AG04449 (cell line): Measurements from ENCODE around the gene SKIC2.

ENCODE experiments used
- CTCF ChIA-PET: fragments of 350-600 bp; formaldehyde crosslinking; extraction: SDS; loops from one replicate; lab custom pipeline; 2021; ENCODE audit warnings: antibody characterized with exemption; lab: Yijun Ruan, JAX
- POLR2A ChIA-PET: fragments of 400-600, 350-600 bp; formaldehyde crosslinking; extraction: SDS; loops from one replicate; lab custom pipeline; 2020; ENCODE audit warnings: antibody characterized with exemption, inconsistent platforms; lab: Yijun Ruan, JAX
- DNase-seq: peaks from one replicate; pipeline ENCODE4 v3.0.0-alpha.2; 2010; ENCODE audit warnings: low read depth, low spot score
- H3K4me3 ChIP-seq: 2 replicates; pipeline ENCODE4 v1.5.1; 2011; ENCODE audit warnings: low read depth, mild to moderate bottlenecking, control low read depth, low read length
- CTCF ChIP-seq: IDR thresholded peaks from one replicate; pipeline ENCODE4 v1.5.1; 2011; ENCODE audit warnings: mild to moderate bottlenecking, moderate library complexity, low read length, control low read depth, inconsistent platforms; ENCODE audit not compliant: insufficient read depth; ENCODE audit errors: missing control alignments

Gene SKIC2

GRCh38 chr6:31963921-31964320 is 4.9 kb downstream of the SKIC2 start:
- no peak for DNase-seq
- TF ChIP-seq CTCF: no peak
- CTCF ChIA-PET: interaction anchor here (0.7 to 5.8 kb wide), 3 partner anchors 8 to 34 kb away, joined by 3 to 30 read pairs (median 5); partner anchors contain the start of gene DXO
- H3K4me3 ChIP-seq: no peak overlapping the region
- POLR2A ChIA-PET: no interaction called here

DNA sequence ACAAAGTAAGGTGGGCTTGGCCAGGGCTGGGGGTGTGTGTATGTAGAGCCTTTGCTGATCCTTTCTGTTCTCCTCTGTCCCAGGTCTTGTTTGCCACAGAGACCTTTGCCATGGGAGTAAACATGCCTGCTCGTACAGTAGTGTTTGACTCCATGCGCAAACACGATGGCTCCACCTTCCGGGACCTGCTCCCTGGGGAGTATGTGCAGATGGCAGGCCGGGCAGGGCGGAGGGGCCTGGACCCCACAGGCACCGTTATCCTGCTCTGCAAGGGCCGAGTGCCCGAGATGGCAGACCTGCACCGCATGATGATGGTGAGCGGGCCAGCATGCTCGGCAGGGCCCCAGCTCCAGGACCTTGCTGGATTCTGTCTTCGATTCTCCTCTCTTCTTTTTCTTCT is 6.7 kb downstream of the SKIC2 start:
- no peak for TF ChIP-seq CTCF
- ChIA-PET CTCF (interaction anchor here (5.8 kb wide), 1 partner anchor 14 kb away, joined by 30 read pairs; no protein-coding TSS in a partner anchor), POLR2A (no interaction called here)
- no peak for DNase-seq
- no peak overlapping the region for H3K4me3 ChIP-seq

GRCh38 chr6:31966506-31966905 is 7.5 kb downstream of the SKIC2 start:
- ChIA-PET POLR2A (interaction anchor here (0.8 kb wide), 1 partner anchor 116 kb away, joined by 5 read pairs; no protein-coding TSS in a partner anchor), CTCF (interaction anchor here (0.8 kb wide), 1 partner anchor 14 kb away, joined by 3 read pairs; no protein-coding TSS in a partner anchor)
- no peak for TF ChIP-seq CTCF
- DNase-seq: no peak
- H3K4me3 ChIP-seq: no peak overlapping the region

GRCh38 chr6:31966997-31967925 is 8.3 kb downstream of the SKIC2 start:
- no peak for TF ChIP-seq CTCF
- DNase-seq: no peak
- ChIA-PET POLR2A (interaction anchor here (0.8 to 1.5 kb wide), 2 partner anchors 69 to 115 kb away, joined by 3 to 5 read pairs; no protein-coding TSS in a partner anchor), CTCF (interaction anchor here (0.8 to 1.8 kb wide), 2 partner anchors 8 to 15 kb away, joined by 3 to 6 read pairs; partner anchors contain the start of gene SKIC2)
- H3K4me3 ChIP-seq: no peak overlapping the region

- ChIA-PET POLR2A (interaction anchor here (1.4 to 1.5 kb wide), 2 partner anchors 9 to 69 kb away, joined by 3 to 4 read pairs; partner anchors contain the start of genes NELFE and SKIC2), CTCF (interaction anchor here (1.8 kb wide), 1 partner anchor 8 kb away, joined by 6 read pairs; the partner anchor contains the start of gene SKIC2)
- no peak for TF ChIP-seq CTCF
- DNase-seq: no peak
- no peak overlapping the region for H3K4me3 ChIP-seq
Measured at GRCh38 chr6:31967926-31968320, 8.9 kb downstream of the SKIC2 start.

DNA sequence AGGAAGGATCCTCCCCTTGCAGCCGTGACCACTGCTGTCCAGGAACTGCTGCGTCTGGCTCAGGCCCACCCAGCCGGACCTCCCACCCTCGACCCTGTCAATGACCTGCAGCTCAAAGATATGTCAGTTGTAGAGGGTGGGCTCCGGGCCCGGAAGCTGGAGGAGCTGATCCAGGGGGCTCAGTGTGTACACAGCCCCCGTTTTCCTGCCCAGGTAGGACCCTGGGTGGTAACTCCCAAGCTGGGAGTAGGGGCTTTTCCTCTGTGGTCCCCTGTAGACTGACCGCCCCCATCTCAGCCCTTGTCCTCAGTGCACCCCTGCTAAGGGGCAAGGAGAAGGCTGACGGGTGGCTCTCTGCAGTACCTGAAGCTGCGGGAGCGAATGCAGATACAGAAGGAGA is 9.4 kb downstream of the SKIC2 start:
- POLR2A ChIA-PET: interaction anchor here (0.6 to 1.5 kb wide), 3 partner anchors 9 to 70 kb away, joined by 3 to 4 read pairs (median 3); partner anchors contain the start of genes CFB, NELFE and SKIC2
- DNase-seq: no peak
- CTCF ChIA-PET: interaction anchor here (1.8 kb wide), 1 partner anchor 9 kb away, joined by 6 read pairs; the partner anchor contains the start of gene SKIC2

More for the DNA sequence above, 9.4 kb downstream of the SKIC2 start:
- no peak for TF ChIP-seq CTCF
- H3K4me3 ChIP-seq: no peak overlapping the region
